Uterus (tissue), 4 donors: Measurements from ENCODE around the gene SLC30A9. TPM values are rescaled to one million over a fixed set of nuclear protein-coding genes. Genes with fewer than 3 reads are reported as not detected.

Source experiments
- DNase-seq, 2 donors: peaks; one replicate each; pipeline ENCODE4 v3.0.0-alpha.2; 2019 to 2020
- H3K27ac ChIP-seq, 2 donors: fragments of 200-600 bp; sonication (generic); 1 replicate in 1 of 2; 2 replicates in 1 of 2; pipeline ENCODE4 v1.5.1; 2016 to 2018
- H3K27me3 ChIP-seq, 2 donors: fragments of 200-600 bp; sonication (generic); one replicate each; pipeline ENCODE4 v1.5.1; 2018 to 2019; ENCODE audit warnings: control low read depth in 1 of 2
- H3K36me3 ChIP-seq, 2 donors: fragments of 200-600 bp; sonication (generic); one replicate each; pipeline ENCODE4 v1.5.1; 2019; ENCODE audit warnings: control low read depth in 1 of 2
- H3K4me1 ChIP-seq, 2 donors: fragments of 200-600 bp; sonication (generic); one replicate each; pipeline ENCODE4 v1.5.1; 2018 to 2019; ENCODE audit warnings: control low read depth in 1 of 2
- H3K4me3 ChIP-seq, 2 donors: fragments of 200-600 bp; sonication (generic); 1 replicate in 1 of 2; 2 replicates in 1 of 2; pipeline ENCODE4 v1.5.1; 2018 to 2019; ENCODE audit warnings: mild to moderate bottlenecking in 1 of 2
- H3K9me3 ChIP-seq, 2 donors: fragments of 200-600 bp; sonication (generic); one replicate each; pipeline ENCODE4 v1.5.1; 2019; ENCODE audit warnings: control low read depth in 1 of 2
- CTCF ChIP-seq, 4 experiments: fragments of 200-600 bp in 2 of 4; fragments of 450-650 bp in 2 of 4; sonication (generic) in 2 of 4; IDR thresholded peaks; one replicate each; pipeline ENCODE4 v1.5.1; 2016 to 2019; ENCODE audit warnings: antibody characterized with exemption in 4 of 4, mild to moderate bottlenecking in 2 of 4, moderate library complexity in 1 of 4
- POLR2A ChIP-seq, 2 donors: fragments of 450-650 bp; IDR thresholded peaks; one replicate each; pipeline ENCODE4 v1.6.1; 2016; ENCODE audit warnings: antibody characterized with exemption in 2 of 2, mild to moderate bottlenecking in 1 of 2, moderate library complexity in 1 of 2
- intact Hi-C: fragments of 100-400 bp; cut with DNase I; formaldehyde crosslinking; loops from one replicate; pipeline ENCODE4 v1.15.1; 2023; ENCODE audit warnings: low total_unique reads
- total RNA-seq, 4 donors: library from RNA; depleted of rRNA in 3 of 4; stranded (reverse); fragments of >200 nt in 3 of 4; gene quantifications; one replicate each; pipeline versions ENCODE4 v1.1.0 to v1.2.4, GENCODE V29; 2014 to 2023
- donor health status: DM: yes; HTN: yes; CAD: no.

Gene SLC30A9
- total RNA-seq, 4 donors from 2014 or later, result 37.9 to 219 (median 88.1) TPM

GRCh38 chr4:41994461-41994985 is 4.2 kb downstream of the SLC30A9 start:
- Histone ChIP-seq H3K9me3 (no peaks in the 10 kb centered on the region), H3K27me3 (no peaks in the 10 kb centered on the region), H3K36me3 (no peaks in the 10 kb centered on the region), H3K27ac (no peak overlapping the region), H3K4me1 (peaks cover 0 to 9% of the 10 kb centered on the region in 2 donors), H3K4me3 (no peak overlapping the region)
- TF ChIP-seq POLR2A (IDR thresholded peaks at IDR 0.05), result no peak
- intact Hi-C loops, result no loop called here
- DNase-seq, result no peak

- no peak overlapping the region for H3K4me3 ChIP-seq
- H3K27ac ChIP-seq, result no peak overlapping the region
- H3K9me3 ChIP-seq, result no peaks in the 10 kb centered on the region
- no peak for TF ChIP-seq CTCF (IDR thresholded peaks at IDR 0.05)
- no peak for TF ChIP-seq POLR2A (IDR thresholded peaks at IDR 0.05)
- peaks cover 0 to 2% of the 10 kb centered on the region in 2 donors for H3K36me3 ChIP-seq
- DNase-seq, result no peak
- H3K4me1 ChIP-seq, result no peaks in the 10 kb centered on the region
- no peaks in the 10 kb centered on the region for H3K27me3 ChIP-seq
- intact Hi-C loops, result no loop called here
Observed at GRCh38 chr4:41998019-41998418, 7.7 kb downstream of the SLC30A9 start.

GRCh38 chr4:41999321-41999720 is 9.0 kb downstream of the SLC30A9 start:
- intact Hi-C loops, result no loop called here
- Histone ChIP-seq H3K27me3 (no peaks in the 10 kb centered on the region), H3K27ac (no peak overlapping the region), H3K36me3 (peaks cover 0 to 2% of the 10 kb centered on the region in 2 donors), H3K4me1 (no peaks in the 10 kb centered on the region), H3K9me3 (no peaks in the 10 kb centered on the region), H3K4me3 (no peak overlapping the region)
- TF ChIP-seq CTCF (IDR thresholded peaks at IDR 0.05) (no peak), POLR2A (IDR thresholded peaks at IDR 0.05) (no peak)
- DNase-seq, result no peak

- DNase-seq, result no peak
- H3K36me3 ChIP-seq, result no peaks in the 10 kb centered on the region
- H3K27ac ChIP-seq, result no peak overlapping the region
- H3K4me1 ChIP-seq, result no peaks in the 10 kb centered on the region
- H3K27me3 ChIP-seq, result no peaks in the 10 kb centered on the region
- intact Hi-C loops, result no loop called here
- TF ChIP-seq CTCF (IDR thresholded peaks at IDR 0.05) (no peak), POLR2A (IDR thresholded peaks at IDR 0.05) (no peak)
- H3K9me3 ChIP-seq, result no peaks in the 10 kb centered on the region
- no peak overlapping the region for H3K4me3 ChIP-seq
Observed at GRCh38 chr4:42008011-42008786, 17.9 kb downstream of the SLC30A9 start.

- no peak for TF ChIP-seq POLR2A (IDR thresholded peaks at IDR 0.05)
- TF ChIP-seq CTCF (IDR thresholded peaks at IDR 0.05), result no peak
- no peak for DNase-seq
- Histone ChIP-seq H3K9me3 (no peaks in the 10 kb centered on the region), H3K4me1 (no peaks in the 10 kb centered on the region), H3K4me3 (no peak overlapping the region), H3K27ac (no peak overlapping the region), H3K36me3 (no peaks in the 10 kb centered on the region), H3K27me3 (no peaks in the 10 kb centered on the region)
- intact Hi-C loops, result no loop called here
Observed at GRCh38 chr4:42015438-42015837, 25.1 kb downstream of the SLC30A9 start.
